Retinal pigment epithelial cell (primary cell): Measurements from ENCODE around the gene ARHGEF7.

ENCODE experiments used
- DNase-seq: peaks from one replicate; pipeline ENCODE4 v3.0.0-alpha.2; 2010; ENCODE audit warnings: low read depth
- H3K4me3 ChIP-seq: 2 replicates; pipeline ENCODE4 v1.5.1; 2011; ENCODE audit warnings: mild to moderate bottlenecking, low read length, control low read depth, moderate library complexity
- CTCF ChIP-seq: conservative IDR thresholded peaks from 2 replicates; pipeline ENCODE4 v1.5.1; 2011; ENCODE audit warnings: low read depth, low read length, control low read depth, inconsistent platforms

Gene ARHGEF7

DNA sequence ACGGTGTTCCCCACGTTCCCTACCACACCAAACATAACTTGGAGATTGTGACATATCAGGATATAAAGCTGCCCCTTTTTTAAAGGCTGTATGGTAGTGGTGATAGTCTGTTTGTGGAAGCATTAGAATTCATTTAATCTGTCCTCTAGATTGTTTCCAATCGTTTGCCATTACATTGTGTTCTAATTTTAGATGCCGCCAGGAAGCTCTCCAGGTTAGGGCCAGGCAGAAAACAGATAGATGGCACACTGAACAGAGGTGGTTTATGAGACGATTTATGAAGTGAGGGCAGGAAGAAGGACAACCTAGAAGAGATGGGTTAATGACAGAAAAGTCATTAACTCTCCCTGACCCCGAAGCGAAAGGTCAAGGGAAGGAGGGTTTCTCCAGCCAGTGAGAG is 30.0 kb downstream of the ARHGEF7 start:
- no peak for TF ChIP-seq CTCF
- DNase-seq, result no peak
- H3K4me3 ChIP-seq, result no peak overlapping the region

- no peak for DNase-seq
- TF ChIP-seq CTCF, result no peak
- no peak overlapping the region for H3K4me3 ChIP-seq
Observed at GRCh38 chr13:111145506-111145905, 30.4 kb downstream of the ARHGEF7 start.

DNA sequence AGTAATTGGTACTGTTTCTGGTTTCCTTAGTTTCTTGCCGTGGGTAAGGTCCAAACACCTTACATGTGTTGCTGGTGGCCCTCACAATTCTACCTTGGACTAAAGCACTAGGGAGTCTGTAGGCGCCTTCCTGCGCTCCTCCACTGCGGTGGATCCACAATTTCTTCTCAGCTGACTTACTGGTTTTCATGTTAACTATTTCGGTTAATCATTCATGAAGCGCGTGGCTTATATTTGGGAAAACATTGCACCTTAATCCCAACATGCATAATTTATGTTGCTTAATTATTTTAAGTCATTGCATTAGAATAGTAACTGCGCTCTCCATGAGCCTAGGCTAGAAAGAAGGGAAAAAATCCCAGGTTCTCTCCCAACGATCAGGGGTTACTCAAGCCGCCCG is 37.7 kb downstream of the ARHGEF7 start:
- DNase-seq, result no peak
- peak overlapping the region; percentile 89 for H3K4me3 ChIP-seq
- no peak for TF ChIP-seq CTCF

- H3K4me3 ChIP-seq, result peak overlapping the region; percentile 89
- peak; percentile 15 for TF ChIP-seq CTCF
- peak; percentile 72 for DNase-seq
Observed at GRCh38 chr13:111153279-111153976, 38.3 kb downstream of the ARHGEF7 start.

- peak; percentile 4 for DNase-seq
- H3K4me3 ChIP-seq, result peak overlapping the region; percentile 89
- TF ChIP-seq CTCF, result peak; percentile 39
Observed at GRCh38 chr13:111153977-111154332, 38.8 kb downstream of the ARHGEF7 start.

- DNase-seq, result no peak
- no peak for TF ChIP-seq CTCF
- no peak overlapping the region for H3K4me3 ChIP-seq
Observed at GRCh38 chr13:111156421-111156820, 41.3 kb downstream of the ARHGEF7 start.

DNA sequence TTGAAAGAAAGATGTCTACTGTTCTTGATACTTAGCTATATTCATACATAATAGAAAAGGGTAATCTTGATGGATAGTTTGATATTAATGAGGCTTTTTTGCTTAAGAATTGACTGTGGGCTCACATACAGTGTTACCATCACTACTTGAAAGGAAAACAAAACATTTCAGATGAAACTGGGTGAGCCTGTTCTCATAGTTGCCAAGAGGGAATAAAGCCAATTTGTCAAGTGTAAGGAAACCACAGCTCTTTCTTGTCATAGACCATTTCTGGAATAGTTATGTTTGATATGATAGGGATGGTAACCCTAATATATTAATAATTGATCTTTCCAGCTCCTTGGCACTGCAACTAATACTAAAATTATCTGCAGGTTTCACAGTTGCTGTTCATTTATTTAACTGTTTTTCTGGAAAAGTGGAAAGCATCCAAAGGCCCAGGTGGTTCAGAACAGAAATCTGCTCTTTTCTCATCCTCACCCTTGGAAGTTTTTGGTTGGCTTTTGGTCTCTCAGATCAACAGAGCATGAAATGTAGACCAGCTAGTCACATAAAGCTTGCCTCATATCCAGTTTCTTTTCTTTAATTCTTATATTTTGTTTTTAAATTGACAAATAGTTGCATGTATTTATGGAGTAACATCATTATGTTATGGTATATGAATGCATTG is 43.2 kb downstream of the ARHGEF7 start:
- no peak overlapping the region for H3K4me3 ChIP-seq
- no peak for TF ChIP-seq CTCF
- DNase-seq, result no peak
